Stimulated activated CD4-positive, alpha-beta T cell treated with anti-CD3 and anti-CD28 coated beads, TNF-alpha, amount 100 ng/mL, for 48 hours (primary cell): ENCODE results near the gene LYRM2.

Experiments
- DNase-seq, 3 donors: peaks; one replicate each; pipeline ENCODE4 v3.0.0-alpha.2; 2020; ENCODE audit warnings: low read depth in 3 of 3

Gene LYRM2

GRCh38 chr6:89555806-89556205, 82.7 kb downstream of the LYRM2 start:
- DNase-seq, result no peak

- DNase-seq, result no peak
Observed at GRCh38 chr6:89555031-89555430, 83.5 kb downstream of the LYRM2 start.

- no peak for DNase-seq
Observed at GRCh38 chr6:89554106-89554505, 84.4 kb downstream of the LYRM2 start.

- DNase-seq, result no peak
Observed at GRCh38 chr6:89553431-89553830, 85.1 kb downstream of the LYRM2 start.

- DNase-seq, result no peak
Observed at GRCh38 chr6:89547281-89547680, 91.3 kb downstream of the LYRM2 start.

GRCh38 chr6:89542866-89543265, 95.7 kb downstream of the LYRM2 start:
- DNase-seq, result no peak

GRCh38 chr6:89542081-89542857, 96.3 kb downstream of the LYRM2 start:
- no peak for DNase-seq

- no peak for DNase-seq
Observed at GRCh38 chr6:89539779-89540178, 98.8 kb downstream of the LYRM2 start.

- DNase-seq, result no peak
Observed at GRCh38 chr6:89536231-89536630, 102.3 kb downstream of the LYRM2 start.

GRCh38 chr6:89530982-89531381, 107.6 kb downstream of the LYRM2 start:
- DNase-seq, result no peak

- no peak for DNase-seq
Observed at GRCh38 chr6:89528866-89529265, 109.7 kb downstream of the LYRM2 start.

GRCh38 chr6:89527634-89528033, 110.9 kb downstream of the LYRM2 start:
- DNase-seq, result no peak

- DNase-seq, result no peak
Observed at GRCh38 chr6:89526563-89526869, 112.0 kb downstream of the LYRM2 start.

GRCh38 chr6:89525786-89526562, 112.6 kb downstream of the LYRM2 start:
- DNase-seq, result no peak

- DNase-seq, result no peak
Observed at GRCh38 chr6:89522778-89523177, 115.8 kb downstream of the LYRM2 start.

GRCh38 chr6:89520736-89521135, 117.8 kb downstream of the LYRM2 start:
- no peak for DNase-seq

- no peak for DNase-seq
Observed at GRCh38 chr6:89518352-89519055, 120.0 kb downstream of the LYRM2 start.
